ENCODE results near the gene MYO5B. TPM values are rescaled to one million over a fixed set of nuclear protein-coding genes. Genes with fewer than 3 reads are reported as not detected.

Gene MYO5B
- polyA plus RNA-seq, 1 of the 3 experiments (the other 2 are of a cell fraction): 1.3 TPM

GRCh38 chr18:49971462-49971861 lies 223.5 kb downstream of the MYO5B start:
- no peaks in the 10 kb centered on the region for H3F3A ChIP-seq (replicated peaks; ENCODE audit: insufficient read depth)
- H3K27ac ChIP-seq (ENCODE audit: low read depth in 2 of 2, low read length in 1 of 2): no peak overlapping the region
- WGBS (ENCODE audit: low lambda C conversion rate): 23% methylated on average over 1 of the region's 1 CpG
- no peak overlapping the region for H2AFZ ChIP-seq (ENCODE audit: low read depth)
- ChIA-PET CTCF (no interaction called here), POLR2A (no interaction called here)
- H4K20me1 ChIP-seq (ENCODE audit: insufficient read depth): no peaks in the 10 kb centered on the region
- H3K9ac ChIP-seq: no peak overlapping the region
- H3K4me1 ChIP-seq (ENCODE audit: control insufficient read depth in 1 of 2, insufficient read depth in 2 of 2, low read depth in 1 of 2, low read length in 1 of 2): peaks cover 0 to 3% of the 10 kb centered on the region in 2 experiments; a peak in 2 of 4 replicates
- H3K9me2 ChIP-seq: no peaks in the 10 kb centered on the region
- H3K36me3 ChIP-seq (replicated peaks in 1 of 2; ENCODE audit: control insufficient read depth in 1 of 2, insufficient read depth in 2 of 2, low read length in 1 of 2): no peaks in the 10 kb centered on the region
- no peak for TF ChIP-seq ZBTB33 (IDR thresholded peaks at IDR 0.05; ENCODE audit: borderline replicate concordance, low read depth)
- no peak for TF ChIP-seq FOSL2 (IDR thresholded peaks at IDR 0.05; ENCODE audit: borderline replicate concordance, low read depth)
- TF ChIP-seq MEF2A (IDR thresholded peaks at IDR 0.05; ENCODE audit: borderline replicate concordance, low read depth): no peak
- no peaks in the 10 kb centered on the region for H3K9me3 ChIP-seq
- H3K27me3 ChIP-seq (ENCODE audit: insufficient read depth): peaks cover 7% of the 10 kb centered on the region; the same call in 1 of the 2 replicates
- no peak overlapping the region for H3K4me2 ChIP-seq
- no peak overlapping the region for H3K4me3 ChIP-seq (ENCODE audit: low read depth in 2 of 2, low read length in 1 of 2)
- H3K79me2 ChIP-seq (ENCODE audit: insufficient read depth): no peaks in the 10 kb centered on the region
- no peak for DNase-seq

- Histone ChIP-seq H2AFZ (ENCODE audit: low read depth) (no peak overlapping the region), H3K4me3 (ENCODE audit: low read depth in 2 of 2, low read length in 1 of 2) (no peak overlapping the region), H3K9ac (no peak overlapping the region), H3K36me3 (replicated peaks in 1 of 2; ENCODE audit: control insufficient read depth in 1 of 2, insufficient read depth in 2 of 2, low read length in 1 of 2) (no peaks in the 10 kb centered on the region), H3K9me2 (no peaks in the 10 kb centered on the region), H3K79me2 (ENCODE audit: insufficient read depth) (no peaks in the 10 kb centered on the region), H3K27me3 (ENCODE audit: insufficient read depth) (no peaks in the 10 kb centered on the region; the same call in 1 of the 2 replicates), H3K4me2 (no peak overlapping the region), H4K20me1 (ENCODE audit: insufficient read depth) (no peaks in the 10 kb centered on the region), H3F3A (replicated peaks; ENCODE audit: insufficient read depth) (no peaks in the 10 kb centered on the region), H3K4me1 (ENCODE audit: control insufficient read depth in 1 of 2, insufficient read depth in 2 of 2, low read depth in 1 of 2, low read length in 1 of 2) (peaks cover 0 to 10% of the 10 kb centered on the region in 2 experiments; a peak in 2 of 4 replicates), H3K9me3 (no peaks in the 10 kb centered on the region), H3K27ac (ENCODE audit: low read depth in 2 of 2, low read length in 1 of 2) (no peak overlapping the region)
- TF ChIP-seq GABPA (IDR thresholded peaks at IDR 0.05; ENCODE audit: low read depth) (no peak), FOSL2 (IDR thresholded peaks at IDR 0.05; ENCODE audit: borderline replicate concordance, low read depth) (no peak), REST (IDR thresholded peaks at IDR 0.05; ENCODE audit: low read depth, low read length) (no peak), CHD2 (IDR thresholded peaks at IDR 0.05; ENCODE audit: low read length, partially characterized antibody) (no peak), ELF1 (IDR thresholded peaks at IDR 0.05) (no peak), RFX5 (IDR thresholded peaks at IDR 0.05; ENCODE audit: low read length) (no peak)
- DNase-seq: no peak
- ChIA-PET CTCF (interaction anchor here (0.6 kb wide), 1 partner anchor 216 kb away, joined by 3 read pairs; no protein-coding TSS in a partner anchor), POLR2A (no interaction called here)
- WGBS (ENCODE audit: low lambda C conversion rate): 51% methylated on average over 4 of the region's 4 CpGs
Measured at GRCh38 chr18:49970319-49970718, 224.6 kb downstream of the MYO5B start.

Measured in SK-N-SH (cell line).